HG03175 (cell line): ENCODE results near the gene GTF2F1.
"Not testable (repeated sequence)": the region's sequence is repeated elsewhere in the genome, so short reads cannot be mapped to it uniquely, and the experiment has no call there.

Source experiments
- ATAC-seq: cut with Tn5 transposase; IDR thresholded peaks from one replicate; pipeline ENCODE4 v1.9.1; 2021; ENCODE audit warnings: mild to moderate bottlenecking, moderate library complexity; ENCODE audit not compliant: unreplicated experiment

Gene GTF2F1

GRCh38 chr19:6418562-6418932 lies 25.6 kb upstream of the GTF2F1 start:
- no peak for ATAC-seq

- no peak for ATAC-seq
These were observed 25.0 kb upstream of the GTF2F1 start for GRCh38 chr19:6417713-6418561.

- ATAC-seq, result no peak
These were observed 23.9 kb upstream of the GTF2F1 start for GRCh38 chr19:6416658-6417405.

GRCh38 chr19:6415591-6416190 lies 22.7 kb upstream of the GTF2F1 start:
- no peak for ATAC-seq

GRCh38 chr19:6414793-6415590 lies 22.0 kb upstream of the GTF2F1 start:
- ATAC-seq, result no peak

GRCh38 chr19:6413721-6414643 lies 21.0 kb upstream of the GTF2F1 start:
- no peak for ATAC-seq

- no peak for ATAC-seq
These were observed 20.3 kb upstream of the GTF2F1 start for GRCh38 chr19:6413291-6413690.

- no peak for ATAC-seq
These were observed 19.6 kb upstream of the GTF2F1 start for GRCh38 chr19:6412447-6413091.

GRCh38 chr19:6412061-6412446 lies 19.1 kb upstream of the GTF2F1 start:
- ATAC-seq, result no peak

- ATAC-seq, result no peak
These were observed 16.4 kb upstream of the GTF2F1 start for GRCh38 chr19:6409346-6409745.

GRCh38 chr19:6406401-6406800 lies 13.4 kb upstream of the GTF2F1 start:
- ATAC-seq, result no peak

- ATAC-seq, result no peak
These were observed 10.1 kb upstream of the GTF2F1 start for GRCh38 chr19:6402837-6403608.

GRCh38 chr19:6402058-6402457 lies 9.1 kb upstream of the GTF2F1 start:
- no peak for ATAC-seq

GRCh38 chr19:6400062-6400944 lies 7.3 kb upstream of the GTF2F1 start:
- not testable (repeated sequence) for ATAC-seq

- ATAC-seq, result no peak
These were observed 3.3 kb upstream of the GTF2F1 start for GRCh38 chr19:6396305-6396704.

GRCh38 chr19:6394831-6395230 lies 1.9 kb upstream of the GTF2F1 start:
- no peak for ATAC-seq

GRCh38 chr19:6393983-6394412 lies 1.0 kb upstream of the GTF2F1 start:
- no peak for ATAC-seq
